Fibroblast of lung (primary cell): ENCODE data around the gene GRID1. TPM values are rescaled to one million over a fixed set of nuclear protein-coding genes. Genes with fewer than 3 reads are reported as not detected.

ENCODE experiments used
- DNase-seq, 2 donors: peaks; one replicate each; pipeline versions ENCODE4 v3.0.0 to v3.0.0-alpha.2; 2010; ENCODE audit warnings: low read depth in 2 of 2
- H2AFZ ChIP-seq: 2 replicates; pipeline ENCODE4 v1.5.1; 2012; ENCODE audit warnings: low read length, control low read depth, inconsistent platforms
- H3K27ac ChIP-seq: 2 replicates; pipeline ENCODE4 v1.5.1; 2011; ENCODE audit warnings: low read length, control low read depth; ENCODE audit not compliant: insufficient read depth
- H3K27me3 ChIP-seq: 2 replicates; pipeline ENCODE4 v1.5.1; 2011; ENCODE audit warnings: mild to moderate bottlenecking, low read length; ENCODE audit not compliant: control insufficient read depth, insufficient read depth
- H3K36me3 ChIP-seq: 2 replicates; pipeline ENCODE4 v1.5.1; 2011; ENCODE audit warnings: low read length; ENCODE audit not compliant: control insufficient read depth, insufficient read depth
- H3K4me1 ChIP-seq: 2 replicates; pipeline ENCODE4 v1.5.1; 2011; ENCODE audit warnings: low read length; ENCODE audit not compliant: control insufficient read depth, insufficient read depth; ENCODE audit errors: extremely low read depth
- H3K4me2 ChIP-seq: 2 replicates; pipeline ENCODE4 v1.5.1; 2011; ENCODE audit warnings: low read length, control low read depth; ENCODE audit not compliant: insufficient read depth; ENCODE audit errors: extremely low read depth
- H3K4me3 ChIP-seq, 4 experiments: fragments of 200-600 bp in 1 of 4; sonication (generic) in 1 of 4; replicated peaks in 1 of 4; 2 replicates each; pipeline ENCODE4 v1.5.1; 2011 to 2016; ENCODE audit warnings: low read length in 4 of 4, low read depth in 3 of 4, mild to moderate bottlenecking in 3 of 4, control low read depth in 2 of 4, inconsistent platforms in 1 of 4, mixed read lengths in 1 of 4; ENCODE audit not compliant: insufficient read depth in 1 of 4; ENCODE audit errors: control extremely low read depth in 1 of 4
- H3K79me2 ChIP-seq: 2 replicates; pipeline ENCODE4 v1.5.1; 2012; ENCODE audit warnings: mild to moderate bottlenecking, low read length, inconsistent platforms; ENCODE audit not compliant: control insufficient read depth, insufficient read depth
- H3K9ac ChIP-seq: 2 replicates; pipeline ENCODE4 v1.5.1; 2011; ENCODE audit warnings: mild to moderate bottlenecking, low read length, control low read depth; ENCODE audit not compliant: insufficient read depth
- H3K9me3 ChIP-seq: 2 replicates; pipeline ENCODE4 v1.5.1; 2012; ENCODE audit warnings: low read depth, low read length; ENCODE audit not compliant: control insufficient read depth, insufficient read depth
- H4K20me1 ChIP-seq: 2 replicates; pipeline ENCODE4 v1.5.1; 2011; ENCODE audit warnings: low read length; ENCODE audit not compliant: control insufficient read depth, insufficient read depth; ENCODE audit errors: extremely low read depth
- CTCF ChIP-seq, 2 donors: IDR thresholded peaks in 1 of 2; conservative IDR thresholded peaks in 1 of 2; 1 replicate in 1 of 2; 2 replicates in 1 of 2; pipeline ENCODE4 v1.5.1; 2011 to 2012; ENCODE audit warnings: low read length in 2 of 2, control low read depth in 1 of 2, inconsistent platforms in 1 of 2, low read depth in 1 of 2, mild to moderate bottlenecking in 1 of 2
- EZH2 ChIP-seq: IDR thresholded peaks from 2 replicates; pipeline ENCODE4 v1.5.1; 2012; ENCODE audit warnings: low read length, control low read depth, mild to moderate bottlenecking; ENCODE audit errors: missing control alignments
- polyA plus RNA-seq, 2 donors: library from polyadenylated mRNA; depleted of rRNA in 1 of 2; stranded (reverse) in 1 of 2; unstranded in 1 of 2; fragments of >200 nt; gene quantifications; 2 replicates each; pipeline ENCODE4 v1.2.1, GENCODE V29; 2011 to 2012; ENCODE audit warnings: missing spikeins in 1 of 2
- total RNA-seq: library from RNA; depleted of rRNA; stranded (reverse); fragments of >200 nt; gene quantifications from 2 replicates; pipeline ENCODE4 v1.2.1, GENCODE V29; 2014

GRID1 gene
- total and polyA plus RNA-seq, 2 donors (not counting 1 experiment from before 2014, with no cell fraction given), result 0.03 to 0.33 TPM

- Histone ChIP-seq H3K4me1 (no peaks in the 10 kb centered on the region), H3K4me2 (no peak overlapping the region), H3K27ac (no peak overlapping the region), H3K9ac (no peak overlapping the region), H3K9me3 (no peaks in the 10 kb centered on the region), H3K27me3 (no peaks in the 10 kb centered on the region), H2AFZ (no peak overlapping the region), H3K79me2 (no peaks in the 10 kb centered on the region), H4K20me1 (no peaks in the 10 kb centered on the region), H3K36me3 (no peaks in the 10 kb centered on the region), H3K4me3 (no peak overlapping the region)
- no peak for TF ChIP-seq EZH2
- TF ChIP-seq CTCF (conservative IDR thresholded peaks at IDR 0.05 in 1 of 2, IDR thresholded peaks at IDR 0.05 in 1 of 2; ENCODE audit: low read depth in 1 of 2, low read length in 2 of 2), result no peak
- no peak for DNase-seq
Observed at GRCh38 chr10:85961479-85962067, 405.0 kb downstream of the GRID1 start.

GRCh38 chr10:85961073-85961472 is 405.5 kb downstream of the GRID1 start:
- Histone ChIP-seq H4K20me1 (no peaks in the 10 kb centered on the region), H3K9ac (no peak overlapping the region), H3K4me2 (no peak overlapping the region), H3K4me1 (no peaks in the 10 kb centered on the region), H3K79me2 (no peaks in the 10 kb centered on the region), H2AFZ (no peak overlapping the region), H3K27me3 (no peaks in the 10 kb centered on the region), H3K9me3 (no peaks in the 10 kb centered on the region), H3K36me3 (no peaks in the 10 kb centered on the region), H3K27ac (no peak overlapping the region), H3K4me3 (no peak overlapping the region)
- TF ChIP-seq CTCF (conservative IDR thresholded peaks at IDR 0.05 in 1 of 2, IDR thresholded peaks at IDR 0.05 in 1 of 2; ENCODE audit: low read depth in 1 of 2, low read length in 2 of 2) (no peak), EZH2 (no peak)
- DNase-seq, result no peak

- no peak overlapping the region for H3K27ac ChIP-seq
- no peaks in the 10 kb centered on the region for H3K36me3 ChIP-seq
- H3K4me2 ChIP-seq, result no peak overlapping the region
- no peaks in the 10 kb centered on the region for H3K27me3 ChIP-seq
- TF ChIP-seq CTCF (conservative IDR thresholded peaks at IDR 0.05 in 1 of 2, IDR thresholded peaks at IDR 0.05 in 1 of 2; ENCODE audit: low read depth in 1 of 2, low read length in 2 of 2) (no peak), EZH2 (no peak)
- DNase-seq, result no peak
- no peak overlapping the region for H3K4me3 ChIP-seq
- no peak overlapping the region for H3K9ac ChIP-seq
- no peaks in the 10 kb centered on the region for H4K20me1 ChIP-seq
- no peaks in the 10 kb centered on the region for H3K4me1 ChIP-seq
- H3K79me2 ChIP-seq, result no peaks in the 10 kb centered on the region
- no peak overlapping the region for H2AFZ ChIP-seq
- H3K9me3 ChIP-seq, result no peaks in the 10 kb centered on the region
Observed at GRCh38 chr10:85959239-85959638, 407.4 kb downstream of the GRID1 start.
